Coronary artery (tissue), 2 donors: Measurements from ENCODE around the gene SOSTDC1.

Experiments
- DNase-seq: peaks from one replicate; pipeline ENCODE4 v3.0.0-alpha.2; 2017; ENCODE audit warnings: low spot score
- H3K27ac ChIP-seq, 2 donors: fragments of 200-600 bp; sonication (generic); one replicate each; pipeline ENCODE4 v1.5.1; 2016 to 2019
- H3K4me3 ChIP-seq: fragments of 200-600 bp; sonication (generic); 2 replicates; pipeline ENCODE4 v1.5.1; 2016; ENCODE audit warnings: mild to moderate bottlenecking, moderate library complexity
- TF ChIP-seq, protein P1 (sequence below): fragments of 200-600 bp; sonication (generic); IDR thresholded peaks from one replicate; pipeline ENCODE4 v1.5.1; 2019; ENCODE audit warnings: antibody characterized with exemption

SOSTDC1 gene

GRCh38 chr7:16419859-16420258 is 45.7 kb downstream of the SOSTDC1 start:
- H3K4me3 ChIP-seq, result peak overlapping the region; percentile 86
- H3K27ac ChIP-seq, result peak overlapping the region in 1 of 2 donors; percentile 97
- TF ChIP-seq, protein P1, sequence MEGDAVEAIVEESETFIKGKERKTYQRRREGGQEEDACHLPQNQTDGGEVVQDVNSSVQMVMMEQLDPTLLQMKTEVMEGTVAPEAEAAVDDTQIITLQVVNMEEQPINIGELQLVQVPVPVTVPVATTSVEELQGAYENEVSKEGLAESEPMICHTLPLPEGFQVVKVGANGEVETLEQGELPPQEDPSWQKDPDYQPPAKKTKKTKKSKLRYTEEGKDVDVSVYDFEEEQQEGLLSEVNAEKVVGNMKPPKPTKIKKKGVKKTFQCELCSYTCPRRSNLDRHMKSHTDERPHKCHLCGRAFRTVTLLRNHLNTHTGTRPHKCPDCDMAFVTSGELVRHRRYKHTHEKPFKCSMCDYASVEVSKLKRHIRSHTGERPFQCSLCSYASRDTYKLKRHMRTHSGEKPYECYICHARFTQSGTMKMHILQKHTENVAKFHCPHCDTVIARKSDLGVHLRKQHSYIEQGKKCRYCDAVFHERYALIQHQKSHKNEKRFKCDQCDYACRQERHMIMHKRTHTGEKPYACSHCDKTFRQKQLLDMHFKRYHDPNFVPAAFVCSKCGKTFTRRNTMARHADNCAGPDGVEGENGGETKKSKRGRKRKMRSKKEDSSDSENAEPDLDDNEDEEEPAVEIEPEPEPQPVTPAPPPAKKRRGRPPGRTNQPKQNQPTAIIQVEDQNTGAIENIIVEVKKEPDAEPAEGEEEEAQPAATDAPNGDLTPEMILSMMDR, result no peak
- no peak for DNase-seq

GRCh38 chr7:16419126-16419525 is 46.4 kb downstream of the SOSTDC1 start:
- Histone ChIP-seq H3K27ac (no peak overlapping the region), H3K4me3 (no peak overlapping the region)

DNA sequence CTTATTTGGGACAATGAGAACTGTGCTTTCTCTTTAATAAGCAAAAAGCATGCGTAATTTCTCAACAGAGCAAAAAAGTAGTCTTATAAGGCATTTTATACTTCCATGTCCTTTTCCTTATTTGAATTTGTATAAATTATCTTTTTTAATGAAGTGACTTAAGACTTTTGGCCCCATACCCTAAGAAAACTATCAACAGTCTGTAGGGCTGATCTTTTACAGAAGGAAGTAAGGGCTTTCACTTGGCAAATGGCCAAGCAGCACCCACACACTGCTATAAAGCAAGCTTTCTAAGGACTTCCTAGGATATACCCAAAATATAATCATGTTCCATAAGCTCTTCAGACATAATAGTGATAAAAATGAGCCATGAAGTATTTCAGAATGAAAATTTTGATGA is 47.6 kb downstream of the SOSTDC1 start:
- TF ChIP-seq, protein P1, result no peak
- Histone ChIP-seq H3K4me3 (no peak overlapping the region), H3K27ac (no peak overlapping the region)
- no peak for DNase-seq

More at GRCh38 chr7:16419126-16419525, 46.4 kb downstream of the SOSTDC1 start:
- no peak for DNase-seq
- TF ChIP-seq, protein P1, result no peak

- no peak for DNase-seq
- Histone ChIP-seq H3K27ac (no peak overlapping the region), H3K4me3 (no peak overlapping the region)
- TF ChIP-seq, protein P1, result no peak
These were observed 49.0 kb downstream of the SOSTDC1 start for GRCh38 chr7:16416289-16417282.

DNA sequence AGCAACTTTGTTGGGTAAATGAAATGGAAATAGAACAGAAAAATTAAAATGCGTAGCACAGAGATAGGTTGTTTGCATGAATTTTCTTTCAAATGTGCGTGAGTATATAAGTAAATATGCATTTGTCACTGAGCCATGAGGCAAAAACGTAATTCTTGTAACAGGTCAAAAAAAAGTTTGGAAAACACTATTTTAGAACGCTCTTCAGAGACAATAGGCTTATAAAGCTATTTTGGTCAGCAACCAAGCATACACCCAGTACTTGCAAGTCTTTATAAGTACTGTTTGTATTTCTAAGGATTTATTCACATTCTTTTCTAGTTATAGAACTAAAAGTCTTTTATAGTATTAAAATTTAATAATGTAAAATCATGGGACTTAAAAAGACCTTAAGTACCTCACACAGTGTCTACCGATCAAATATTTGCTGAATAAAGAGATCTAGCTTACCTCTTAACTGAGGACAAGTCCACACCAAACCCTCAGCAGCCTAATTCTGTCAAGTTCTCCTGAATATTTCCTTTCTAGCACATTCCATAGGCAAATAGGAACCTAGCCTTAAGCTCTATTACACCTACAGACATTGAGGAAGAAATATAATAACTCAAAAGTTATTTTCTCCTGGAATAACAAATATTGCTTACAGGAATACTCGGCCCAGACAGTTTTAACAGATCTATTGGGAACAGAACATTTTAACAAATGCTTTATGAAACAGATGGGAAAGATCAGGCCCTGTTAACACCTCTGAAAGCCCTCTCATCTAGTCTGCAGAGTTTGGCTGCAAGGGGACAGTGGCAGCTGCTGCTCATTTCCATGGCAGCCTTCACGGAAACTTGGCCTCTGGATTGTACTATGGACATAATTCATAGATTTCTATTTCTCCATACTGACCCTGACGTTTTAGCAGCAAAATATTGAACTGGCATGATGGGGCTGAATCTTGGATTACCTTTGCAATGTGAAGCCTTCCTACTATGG is 53.0 kb downstream of the SOSTDC1 start:
- Histone ChIP-seq H3K27ac (no peak overlapping the region), H3K4me3 (no peak overlapping the region)
- TF ChIP-seq, protein P1, result no peak
- DNase-seq, result no peak
